ENCODE measurements around the gene NKD2.

DNA sequence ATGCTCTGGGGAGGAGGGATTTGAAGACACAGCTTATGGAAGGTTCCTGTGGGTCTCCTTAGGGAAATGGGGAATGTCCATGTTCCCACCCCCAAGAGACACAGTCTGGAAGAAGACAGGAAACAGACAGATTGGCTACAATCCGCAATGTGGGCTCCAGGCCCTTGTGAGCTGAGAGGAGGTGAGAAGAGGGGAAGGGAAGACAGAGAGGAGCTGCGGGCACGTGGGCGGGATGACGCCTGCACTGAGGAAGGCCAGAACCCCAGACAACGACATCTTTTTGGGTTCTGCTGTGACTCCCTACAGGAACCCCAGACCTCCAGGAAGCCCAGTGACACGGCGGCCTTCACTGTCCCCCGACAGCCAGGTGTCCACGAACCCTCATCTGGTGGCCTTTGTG, 29.9 kb upstream of the NKD2 start:
- TF ChIP-seq CTCF (conservative IDR thresholded peaks at IDR 0.05; ENCODE audit: low read length) (no peak), EZH2phosphoT487 (IDR thresholded peaks at IDR 0.05; ENCODE audit: borderline replicate concordance) (no peak)
